B cell (primary cell): ENCODE data around the gene ITPR3. TPM values are rescaled to one million over a fixed set of nuclear protein-coding genes. Genes with fewer than 3 reads are reported as not detected.

Experiments used
- ATAC-seq: fragments of 200-7000 bp; cut with Tn5 transposase; one replicate; pipeline ENCODE4 v1.10.0; 2021; ENCODE audit warnings: low read depth, mild to moderate bottlenecking, moderate number of reproducible peaks, moderate library complexity
- CTCF ChIA-PET: fragments of 350-600 bp; sonication (Branson Sonifier 250); formaldehyde crosslinking; loops from one replicate; lab custom pipeline; 2021; ENCODE audit warnings: antibody characterized with exemption, inconsistent platforms; lab: Charles Lee
- POLR2A ChIA-PET: fragments of 350-600 bp; sonication (Branson Sonifier 250); formaldehyde crosslinking; loops from one replicate; lab custom pipeline; 2021; ENCODE audit warnings: antibody characterized with exemption; lab: Charles Lee
- DNase-seq: peaks from one replicate; pipeline ENCODE4 v3.0.0; 2013
- H2AFZ ChIP-seq: 2 replicates; pipeline ENCODE4 v1.6.1; 2012; ENCODE audit warnings: mild to moderate bottlenecking, low read depth, low read length; ENCODE audit not compliant: insufficient read depth, poor library complexity, severe bottlenecking
- H3K27ac ChIP-seq, 2 donors: 1 replicate in 1 of 2; 2 replicates in 1 of 2; pipeline ENCODE4 v1.5.1; 2012 to 2013; ENCODE audit warnings: low read length in 2 of 2, mild to moderate bottlenecking in 2 of 2, moderate library complexity in 1 of 2
- H3K27me3 ChIP-seq, 4 experiments: fragments of 200-600 bp in 1 of 4; sonication (generic) in 1 of 4; replicated peaks in 1 of 4; 1 replicate in 2 of 4; 2 replicates in 2 of 4; pipeline versions ENCODE4 v1.6.1 to v1.7.0; 2013 to 2016; ENCODE audit warnings: low read length in 3 of 4, mild to moderate bottlenecking in 2 of 4, mixed read lengths in 1 of 4, moderate library complexity in 1 of 4; ENCODE audit not compliant: insufficient read depth in 4 of 4, control insufficient read depth in 3 of 4; ENCODE audit errors: control extremely low read depth in 1 of 4
- H3K36me3 ChIP-seq, 2 experiments: replicated peaks in 1 of 2; 1 replicate in 1 of 2; 2 replicates in 1 of 2; pipeline versions ENCODE4 v1.6.1 to v1.7.1; 2013; ENCODE audit warnings: low read length in 1 of 2; ENCODE audit not compliant: insufficient read depth in 2 of 2, control insufficient read depth in 1 of 2; ENCODE audit errors: control extremely low read depth in 1 of 2, extremely low read depth in 1 of 2
- H3K4me1 ChIP-seq, 2 donors: fragments of 200-600 bp in 1 of 2; sonication (generic) in 1 of 2; 1 replicate in 1 of 2; 2 replicates in 1 of 2; pipeline versions ENCODE4 v1.5.1 to v1.6.1; 2013 to 2017; ENCODE audit warnings: low read length in 2 of 2; ENCODE audit not compliant: control insufficient read depth in 2 of 2, insufficient read depth in 2 of 2
- H3K4me2 ChIP-seq: replicated peaks from 2 replicates; pipeline ENCODE3; 2012; ENCODE audit warnings: mild to moderate bottlenecking, low read depth, low read length; ENCODE audit not compliant: poor library complexity, severe bottlenecking
- H3K4me3 ChIP-seq, 5 experiments: fragments of 200-600 bp in 1 of 5; sonication (generic) in 1 of 5; 1 replicate in 3 of 5; 2 replicates in 2 of 5; pipeline versions ENCODE4 v1.5.1 to v1.7.0; 2011 to 2016; ENCODE audit warnings: low read length in 4 of 5, mild to moderate bottlenecking in 4 of 5, low read depth in 2 of 5, control low read depth in 1 of 5, moderate library complexity in 1 of 5; ENCODE audit not compliant: insufficient read depth in 1 of 5; ENCODE audit errors: control extremely low read depth in 1 of 5, extremely low read depth in 1 of 5
- H3K79me2 ChIP-seq: fragments of 200-600 bp; sonication (generic); one replicate; pipeline ENCODE4 v1.6.0; 2016; ENCODE audit warnings: low read length; ENCODE audit not compliant: control insufficient read depth, insufficient read depth
- H3K9ac ChIP-seq: fragments of 200-600 bp; sonication (generic); 2 replicates; pipeline ENCODE4 v1.6.1; 2017; ENCODE audit warnings: mild to moderate bottlenecking, low read length, moderate library complexity
- H3K9me3 ChIP-seq, 3 donors: one replicate each; pipeline versions ENCODE4 v1.6.1 to v1.7.1; 2013; ENCODE audit warnings: low read length in 2 of 3; ENCODE audit not compliant: control insufficient read depth in 2 of 3, insufficient read depth in 1 of 3; ENCODE audit errors: control extremely low read depth in 1 of 3
- H4K20me1 ChIP-seq: 2 replicates; pipeline ENCODE4 v1.6.0; 2012; ENCODE audit warnings: mild to moderate bottlenecking, low read length; ENCODE audit not compliant: insufficient read depth, control insufficient read depth, poor library complexity, severe bottlenecking
- H3K27ac Mint-ChIP-seq: one replicate; pipeline ENCODE4 v1.8.0; 2021; ENCODE audit warnings: mixed read lengths
- H3K27me3 Mint-ChIP-seq: one replicate; pipeline ENCODE4 v1.8.0; 2021; ENCODE audit warnings: mixed read lengths
- H3K4me1 Mint-ChIP-seq: one replicate; pipeline ENCODE4 v1.8.0; 2021; ENCODE audit warnings: mixed read lengths
- H3K4me3 Mint-ChIP-seq: one replicate; pipeline ENCODE4 v1.8.0; 2021; ENCODE audit warnings: mixed read lengths
- H3K9me3 Mint-ChIP-seq: one replicate; pipeline ENCODE4 v1.8.0; 2022; ENCODE audit warnings: mixed read lengths; ENCODE audit not compliant: insufficient read depth
- CTCF ChIP-seq: fragments of 200-600 bp; IDR thresholded peaks from one replicate; pipeline ENCODE4 v1.8.0; 2022; ENCODE audit warnings: antibody characterized with exemption, mild to moderate bottlenecking
- EZH2 ChIP-seq: IDR thresholded peaks from 2 replicates; pipeline ENCODE4 v1.6.1; 2012; ENCODE audit warnings: borderline replicate concordance, low read depth, mild to moderate bottlenecking, moderate library complexity, low read length; ENCODE audit not compliant: insufficient read depth, poor library complexity, severe bottlenecking
- WGBS: methylation state at CpG from one replicate; pipeline ENCODE4 v1.1.5; 2013; ENCODE audit warnings: missing lambda C conversion rate; ENCODE audit not compliant: insufficient coverage; 5-methylcytosine and 5-hydroxymethylcytosine counted together
- intact Hi-C: fragments of 100-400 bp; cut with micrococcal nuclease; formaldehyde crosslinking; loops from one replicate; pipeline ENCODE4 v1.10.0; 2022
- polyA plus RNA-seq: library from polyadenylated mRNA; depleted of rRNA; stranded (reverse); fragments of >200 nt; gene quantifications from 2 replicates; pipeline ENCODE4 v1.2.3, GENCODE V29; 2012
- total RNA-seq, 2 donors: library from RNA; stranded (reverse); fragments of 120-200 nt in 1 of 2; gene quantifications; 1 replicate in 1 of 2; 2 replicates in 1 of 2; pipeline versions ENCODE4 v1.2.3 to v1.2.4, GENCODE V29; 2013 to 2022

ITPR3 gene
- total and polyA plus RNA-seq, 2 donors (not counting 1 experiment from before 2014, with no cell fraction given), result 61.9 to 67.6 TPM

GRCh38 chr6:33689879-33690278, 68.8 kb downstream of the ITPR3 start:
- no peak overlapping the region for H3K4me2 ChIP-seq
- no peaks in the 10 kb centered on the region for H3K79me2 ChIP-seq
- TF ChIP-seq CTCF (no peak), EZH2 (no peak)
- H3K27me3 ChIP-seq, result no peaks in the 10 kb centered on the region
- H3K27me3 Mint-ChIP-seq, result no peaks in the 10 kb centered on the region
- ChIA-PET CTCF (interaction anchor here (1.3 to 3.9 kb wide), 5 partner anchors 11 to 103 kb away, joined by 3 to 23 read pairs (median 6); no protein-coding TSS in a partner anchor), POLR2A (no interaction called here)
- H3K4me1 Mint-ChIP-seq, result peaks cover 25% of the 10 kb centered on the region
- H3K4me1 ChIP-seq, result peaks cover 27 to 32% of the 10 kb centered on the region in 2 donors
- H3K9me3 Mint-ChIP-seq, result no peaks in the 10 kb centered on the region
- 97% methylated on average over 10 of the region's 10 CpGs for WGBS
- H3K27ac Mint-ChIP-seq, result no peak overlapping the region
- no peak overlapping the region for H3K4me3 ChIP-seq
- no peaks in the 10 kb centered on the region for H4K20me1 ChIP-seq
- H3K36me3 ChIP-seq, result peaks cover 0 to 67% of the 10 kb centered on the region in 2 experiments
- no peak overlapping the region for H3K4me3 Mint-ChIP-seq
- no peaks in the 10 kb centered on the region for H3K9me3 ChIP-seq
- H3K27ac ChIP-seq, result no peak overlapping the region
- ATAC-seq (no peak), DNase-seq (no peak)
- H3K9ac ChIP-seq, result no peak overlapping the region
- no peak overlapping the region for H2AFZ ChIP-seq
- intact Hi-C loops, result no loop called here

DNA sequence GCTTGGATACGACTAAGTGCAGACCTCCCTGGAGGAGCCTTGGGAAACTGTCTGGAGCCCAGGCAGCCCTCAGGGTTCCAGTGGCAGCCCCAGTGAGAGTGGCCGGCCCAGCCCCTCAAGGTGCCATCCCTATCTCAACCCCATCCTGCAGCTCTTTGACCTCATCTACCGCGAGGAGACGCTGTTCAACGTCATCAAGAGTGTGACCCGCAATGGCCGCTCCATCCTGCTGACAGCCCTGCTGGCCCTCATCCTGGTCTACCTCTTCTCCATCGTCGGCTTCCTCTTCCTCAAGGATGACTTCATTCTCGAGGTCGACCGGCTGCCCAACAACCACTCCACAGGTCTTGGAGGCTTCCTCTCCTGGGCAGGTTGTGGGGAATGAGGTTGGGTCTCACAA, 69.6 kb downstream of the ITPR3 start:
- H3K27ac Mint-ChIP-seq, result no peak overlapping the region
- no peaks in the 10 kb centered on the region for H3K27me3 Mint-ChIP-seq
- H3K79me2 ChIP-seq, result no peaks in the 10 kb centered on the region
- intact Hi-C loops, result no loop called here
- CTCF ChIA-PET, result interaction anchor here (1.3 to 3.9 kb wide), 5 partner anchors 10 to 103 kb away, joined by 3 to 23 read pairs (median 6); no protein-coding TSS in a partner anchor
- H3K36me3 ChIP-seq, result peaks cover 0 to 66% of the 10 kb centered on the region in 2 experiments
- POLR2A ChIA-PET, result no interaction called here
- no peak overlapping the region for H3K9ac ChIP-seq
- no peak for ATAC-seq
- H3K4me1 ChIP-seq, result peaks cover 36 to 41% of the 10 kb centered on the region in 2 donors
- H4K20me1 ChIP-seq, result no peaks in the 10 kb centered on the region
- no peak for DNase-seq
- H3K27ac ChIP-seq, result no peak overlapping the region
- no peaks in the 10 kb centered on the region for H3K9me3 ChIP-seq
- 96% methylated on average over 8 of the region's 13 CpGs for WGBS
- no peak overlapping the region for H3K4me3 Mint-ChIP-seq
- no peaks in the 10 kb centered on the region for H3K9me3 Mint-ChIP-seq
- no peaks in the 10 kb centered on the region for H3K27me3 ChIP-seq
- H3K4me3 ChIP-seq, result no peak overlapping the region
- TF ChIP-seq CTCF (no peak), EZH2 (no peak)
- peaks cover 34% of the 10 kb centered on the region for H3K4me1 Mint-ChIP-seq
- H2AFZ ChIP-seq, result no peak overlapping the region
- H3K4me2 ChIP-seq, result no peak overlapping the region
